Lung (tissue), 12 donors: ENCODE data around the gene CDV3. TPM values are rescaled to one million over a fixed set of nuclear protein-coding genes. Genes with fewer than 3 reads are reported as not detected.

Experiments
- ATAC-seq: fragments of 200-7000 bp; cut with Tn5 transposase; one replicate; pipeline ENCODE4 v1.9.1; 2020; ENCODE audit warnings: moderate number of reproducible peaks; ENCODE audit not compliant: insufficient read depth, low FRiP score
- DNase-seq, 3 donors: peaks; one replicate each; pipeline ENCODE4 v3.0.0-alpha.2; 2013 to 2017
- H3K27ac ChIP-seq, 2 donors: one replicate each; pipeline ENCODE4 v1.5.1; 2013; ENCODE audit warnings: mild to moderate bottlenecking in 2 of 2, moderate library complexity in 2 of 2, control low read depth in 1 of 2, inconsistent platforms in 1 of 2, low read depth in 1 of 2, low read length in 1 of 2
- H3K27me3 ChIP-seq, 3 donors: one replicate each; pipeline ENCODE4 v1.5.1; 2013; ENCODE audit warnings: low read length in 2 of 3; ENCODE audit not compliant: control insufficient read depth in 3 of 3, insufficient read depth in 3 of 3
- H3K36me3 ChIP-seq, 4 donors: one replicate each; pipeline ENCODE4 v1.5.1; 2013; ENCODE audit warnings: low read length in 4 of 4, mild to moderate bottlenecking in 1 of 4, moderate library complexity in 1 of 4; ENCODE audit not compliant: control insufficient read depth in 4 of 4, insufficient read depth in 4 of 4
- H3K4me1 ChIP-seq, 5 donors: one replicate each; pipeline ENCODE4 v1.5.1; 2013; ENCODE audit warnings: low read length in 5 of 5, mild to moderate bottlenecking in 2 of 5, moderate library complexity in 1 of 5; ENCODE audit not compliant: control insufficient read depth in 5 of 5, insufficient read depth in 5 of 5
- H3K4me3 ChIP-seq: one replicate; pipeline ENCODE4 v1.5.1; 2013; ENCODE audit warnings: mild to moderate bottlenecking, control low read depth, moderate library complexity
- H3K9ac ChIP-seq, 2 donors: one replicate each; pipeline ENCODE4 v1.5.1; 2013; ENCODE audit warnings: low read length in 2 of 2, control low read depth in 1 of 2; ENCODE audit not compliant: insufficient read depth in 1 of 2
- H3K9me3 ChIP-seq, 4 donors: one replicate each; pipeline ENCODE4 v1.5.1; 2013; ENCODE audit warnings: low read length in 3 of 4, mild to moderate bottlenecking in 1 of 4, moderate library complexity in 1 of 4; ENCODE audit not compliant: control insufficient read depth in 4 of 4, insufficient read depth in 3 of 4
- CTCF ChIP-seq: IDR thresholded peaks from 2 replicates; pipeline ENCODE4 v1.5.1; 2012; ENCODE audit warnings: mild to moderate bottlenecking; ENCODE audit errors: control extremely low read depth, extremely low read depth
- WGBS, 2 donors: extraction: QIAGEN DNeasy Blood & Tissue Kit; methylation state at CpG; one replicate each; pipeline ENCODE4 v1.1.7; 2013; 5-methylcytosine and 5-hydroxymethylcytosine counted together
- polyA plus RNA-seq, 2 donors: library from polyadenylated mRNA; stranded (reverse); fragments of 200-250 nt; gene quantifications; one replicate each; pipeline ENCODE4 v1.2.1, GENCODE V29; 2013
- total RNA-seq, 2 donors: library from RNA; depleted of rRNA in 1 of 2; stranded (reverse); fragments of >200 nt in 1 of 2; gene quantifications; one replicate each; pipeline ENCODE4 v1.2.1, GENCODE V29; 2014 to 2021
- donor health status: control.
- donor health status: control.
- donor health status: Bipolar disorder and iron deficiency.
- donor health status: healthy.
- donor health status: DM: yes; HTN: yes; CAD: no.

Gene CDV3
- total and polyA plus RNA-seq, 4 donors = 50.5 to 138 (median 104) TPM

GRCh38 chr3:133592843-133593242, 19.4 kb downstream of the CDV3 start:
- Histone ChIP-seq H3K36me3 (peaks cover 0 to 19% (median 11%) of the 10 kb centered on the region in 4 donors), H3K4me1 (peaks cover 0 to 9% (median 0%) of the 10 kb centered on the region in 5 donors), H3K9me3 (no peaks in the 10 kb centered on the region), H3K4me3 (no peak overlapping the region), H3K9ac (no peak overlapping the region), H3K27ac (no peak overlapping the region), H3K27me3 (no peaks in the 10 kb centered on the region)
- DNase-seq (no peak), ATAC-seq (no peak)
- no peak for TF ChIP-seq CTCF
- WGBS, 2 donors = 90 to 99% methylated on average over 5 of the region's 5 CpGs

- Histone ChIP-seq H3K36me3 (peaks cover 0 to 17% (median 8%) of the 10 kb centered on the region in 4 donors), H3K27me3 (no peaks in the 10 kb centered on the region), H3K9me3 (no peaks in the 10 kb centered on the region), H3K9ac (no peak overlapping the region), H3K4me3 (no peak overlapping the region), H3K4me1 (peaks cover 0 to 9% (median 0%) of the 10 kb centered on the region in 5 donors), H3K27ac (no peak overlapping the region)
- whole genome bisulfite sequencing, 2 donors = 82 to 86% methylated on average over 2 of the region's 2 CpGs
- DNase-seq (no peak), ATAC-seq (no peak)
- no peak for TF ChIP-seq CTCF
These were observed 19.8 kb downstream of the CDV3 start for GRCh38 chr3:133593243-133593642.

GRCh38 chr3:133595341-133595740, 21.9 kb downstream of the CDV3 start:
- ATAC-seq = no peak
- H3K27ac ChIP-seq = no peak overlapping the region

More at GRCh38 chr3:133595341-133595740, 21.9 kb downstream of the CDV3 start:
- peaks cover 0 to 7% (median under 1%) of the 10 kb centered on the region in 4 donors for H3K36me3 ChIP-seq
- 84 to 88% methylated on average over 1 of the region's 1 CpG for WGBS, 2 donors
- H3K27me3 ChIP-seq = no peaks in the 10 kb centered on the region
- H3K4me3 ChIP-seq = no peak overlapping the region
- H3K9ac ChIP-seq = no peak overlapping the region
- DNase-seq = no peak
- no peak for TF ChIP-seq CTCF
- H3K9me3 ChIP-seq = no peaks in the 10 kb centered on the region
- H3K4me1 ChIP-seq = peaks cover 0 to 3% (median 0%) of the 10 kb centered on the region in 5 donors
